Sigmoid colon (tissue), 7 donors: ENCODE results near the gene NHERF1. TPM values are rescaled to one million over a fixed set of nuclear protein-coding genes. Genes with fewer than 3 reads are reported as not detected.

Experiments used
- DNase-seq: peaks from one replicate; pipeline ENCODE4 v3.0.0-alpha.2; 2019
- H3K27ac ChIP-seq, 4 donors: fragments of 200-600 bp; sonication (generic); one replicate each; pipeline ENCODE4 v1.5.1; 2016 to 2019; ENCODE audit warnings: mild to moderate bottlenecking in 1 of 4
- H3K27me3 ChIP-seq, 3 donors: fragments of 200-600 bp; sonication (generic); one replicate each; pipeline ENCODE4 v1.5.1; 2019; ENCODE audit warnings: mild to moderate bottlenecking in 1 of 3
- H3K36me3 ChIP-seq, 4 donors: fragments of 200-600 bp; sonication (generic); one replicate each; pipeline ENCODE4 v1.5.1; 2016 to 2019
- H3K4me1 ChIP-seq, 4 donors: fragments of 200-600 bp; sonication (generic); one replicate each; pipeline ENCODE4 v1.5.1; 2017 to 2019
- H3K4me3 ChIP-seq, 4 donors: fragments of 200-600 bp; sonication (generic); one replicate each; pipeline ENCODE4 v1.5.1; 2017 to 2019; ENCODE audit warnings: mild to moderate bottlenecking in 2 of 4, moderate library complexity in 1 of 4
- H3K9me3 ChIP-seq, 4 donors: fragments of 200-600 bp in 3 of 4; sonication (generic) in 3 of 4; one replicate each; pipeline versions ENCODE4 v1.5.1 to v1.6.1; 2013 to 2019
- EP300 ChIP-seq, 4 donors: sonication (generic); formaldehyde crosslinking; IDR thresholded peaks; one replicate each; pipeline ENCODE4 v1.6.1; 2017; ENCODE audit warnings: antibody characterized with exemption in 4 of 4
- POLR2A ChIP-seq, 2 donors: fragments of 450-650 bp; IDR thresholded peaks; one replicate each; pipeline ENCODE4 v1.6.1; 2016; ENCODE audit warnings: antibody characterized with exemption in 2 of 2, mild to moderate bottlenecking in 2 of 2, moderate library complexity in 2 of 2
- POLR2AphosphoS5 ChIP-seq, 4 donors: sonication (generic); formaldehyde crosslinking; IDR thresholded peaks; one replicate each; pipeline ENCODE4 v1.6.1; 2017; ENCODE audit warnings: antibody characterized with exemption in 4 of 4
- WGBS, 2 donors: extraction: QIAGEN DNeasy Blood & Tissue Kit; methylation state at CpG; one replicate each; pipeline ENCODE4 v1.1.7; 2013; 5-methylcytosine and 5-hydroxymethylcytosine counted together
- intact Hi-C: fragments of 100-400 bp; cut with DNase I; formaldehyde crosslinking; loops from one replicate; pipeline ENCODE4 v1.15.1; 2023
- polyA plus RNA-seq, 3 donors: library from polyadenylated mRNA; stranded (reverse); fragments of 200-250 nt; gene quantifications; one replicate each; pipeline ENCODE4 v1.2.3, GENCODE V29; 2013
- total RNA-seq, 4 donors: library from RNA; depleted of rRNA; stranded (reverse); fragments of >200 nt; gene quantifications; one replicate each; pipeline ENCODE4 v1.1.0, GENCODE V29; 2016
- TF ChIP-seq, protein P1 (sequence below), 4 experiments: fragments of 450-650 bp in 3 of 4; fragments of 200-600 bp in 1 of 4; IDR thresholded peaks; one replicate each; pipeline ENCODE4 v1.5.1; 2016 to 2019; ENCODE audit warnings: antibody characterized with exemption in 4 of 4, mild to moderate bottlenecking in 3 of 4, moderate library complexity in 2 of 4
- donor health status: healthy with polysubstance abuse.
- donor health status: Bipolar disorder and iron deficiency.
- donor health status: healthy.

The NHERF1 gene
- total and polyA plus RNA-seq, 7 donors, result 6.6 to 420 (median 12.5) TPM

- Histone ChIP-seq H3K36me3 (no peaks in the 10 kb centered on the region), H3K9me3 (no peaks in the 10 kb centered on the region), H3K4me1 (peaks cover 0 to 20% (median 14%) of the 10 kb centered on the region in 4 donors), H3K27me3 (peaks cover 11 to 51% (median 39%) of the 10 kb centered on the region in 3 donors), H3K27ac (no peak overlapping the region), H3K4me3 (no peak overlapping the region)
- intact Hi-C loops, result no loop called here
- WGBS, 2 donors, result 10 to 23% methylated on average over 4 of the region's 4 CpGs
- DNase-seq, result no peak
- TF ChIP-seq EP300 (IDR thresholded peaks at IDR 0.05) (no peak), POLR2A (IDR thresholded peaks at IDR 0.05) (no peak), POLR2AphosphoS5 (IDR thresholded peaks at IDR 0.05) (no peak)
- TF ChIP-seq, protein P1, sequence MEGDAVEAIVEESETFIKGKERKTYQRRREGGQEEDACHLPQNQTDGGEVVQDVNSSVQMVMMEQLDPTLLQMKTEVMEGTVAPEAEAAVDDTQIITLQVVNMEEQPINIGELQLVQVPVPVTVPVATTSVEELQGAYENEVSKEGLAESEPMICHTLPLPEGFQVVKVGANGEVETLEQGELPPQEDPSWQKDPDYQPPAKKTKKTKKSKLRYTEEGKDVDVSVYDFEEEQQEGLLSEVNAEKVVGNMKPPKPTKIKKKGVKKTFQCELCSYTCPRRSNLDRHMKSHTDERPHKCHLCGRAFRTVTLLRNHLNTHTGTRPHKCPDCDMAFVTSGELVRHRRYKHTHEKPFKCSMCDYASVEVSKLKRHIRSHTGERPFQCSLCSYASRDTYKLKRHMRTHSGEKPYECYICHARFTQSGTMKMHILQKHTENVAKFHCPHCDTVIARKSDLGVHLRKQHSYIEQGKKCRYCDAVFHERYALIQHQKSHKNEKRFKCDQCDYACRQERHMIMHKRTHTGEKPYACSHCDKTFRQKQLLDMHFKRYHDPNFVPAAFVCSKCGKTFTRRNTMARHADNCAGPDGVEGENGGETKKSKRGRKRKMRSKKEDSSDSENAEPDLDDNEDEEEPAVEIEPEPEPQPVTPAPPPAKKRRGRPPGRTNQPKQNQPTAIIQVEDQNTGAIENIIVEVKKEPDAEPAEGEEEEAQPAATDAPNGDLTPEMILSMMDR (IDR thresholded peaks at IDR 0.05), result no peak
Measured at GRCh38 chr17:74742153-74742515, 6.3 kb upstream of the NHERF1 start.

GRCh38 chr17:74742978-74743545 lies 5.4 kb upstream of the NHERF1 start:
- Histone ChIP-seq H3K36me3 (no peaks in the 10 kb centered on the region), H3K27ac (no peak overlapping the region), H3K4me1 (peaks cover 0 to 17% (median 11%) of the 10 kb centered on the region in 4 donors), H3K27me3 (peaks cover 3 to 42% (median 30%) of the 10 kb centered on the region in 3 donors), H3K9me3 (no peaks in the 10 kb centered on the region), H3K4me3 (no peak overlapping the region)
- 89 to 93% methylated on average over 9 of the region's 9 CpGs for WGBS, 2 donors
- TF ChIP-seq, protein P1 (IDR thresholded peaks at IDR 0.05), result no peak
- TF ChIP-seq POLR2AphosphoS5 (IDR thresholded peaks at IDR 0.05), result no peak
- DNase-seq, result peak; percentile 38
- intact Hi-C loops, result no loop called here

GRCh38 chr17:74743755-74744154 lies 4.7 kb upstream of the NHERF1 start:
- H3K4me1 ChIP-seq, result peaks cover 0 to 14% (median 12%) of the 10 kb centered on the region in 4 donors
- no peak overlapping the region for H3K27ac ChIP-seq
- no peaks in the 10 kb centered on the region for H3K9me3 ChIP-seq
- no peaks in the 10 kb centered on the region for H3K36me3 ChIP-seq
- WGBS, 2 donors, result 57 to 88% methylated on average over 2 of the region's 2 CpGs
- TF ChIP-seq POLR2A (IDR thresholded peaks at IDR 0.05), result no peak
- TF ChIP-seq, protein P1 (IDR thresholded peaks at IDR 0.05), result no peak
- TF ChIP-seq EP300 (IDR thresholded peaks at IDR 0.05), result no peak
- TF ChIP-seq POLR2AphosphoS5 (IDR thresholded peaks at IDR 0.05), result no peak
- peaks cover 0 to 36% (median 23%) of the 10 kb centered on the region in 3 donors for H3K27me3 ChIP-seq
- DNase-seq, result no peak
- H3K4me3 ChIP-seq, result no peak overlapping the region
- intact Hi-C loops, result loop anchor here (1.0 to 2.0 kb wide), 2 partner anchors 27 to 122 kb away; no protein-coding TSS in a partner anchor

DNA sequence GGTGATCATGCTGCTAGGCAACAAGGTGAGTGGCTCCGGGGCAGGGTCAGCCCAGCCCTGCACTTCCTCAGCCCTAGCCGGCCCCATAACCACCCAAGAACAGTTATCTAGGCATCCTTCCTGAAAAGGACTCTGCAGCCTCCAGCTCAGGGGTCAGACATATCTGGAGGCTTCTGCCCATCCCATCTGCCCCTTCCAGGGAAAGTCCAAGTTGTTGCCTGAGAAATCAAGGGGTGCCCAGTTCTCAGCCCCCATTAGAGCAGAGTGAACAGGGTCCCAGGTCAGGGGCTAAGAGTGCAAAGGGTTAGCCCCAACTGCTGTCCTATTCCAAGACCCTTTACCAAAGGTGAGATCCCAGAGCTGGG lies 4.1 kb upstream of the NHERF1 start:
- Histone ChIP-seq H3K27me3 (peaks cover 0 to 36% (median 18%) of the 10 kb centered on the region in 3 donors), H3K9me3 (no peaks in the 10 kb centered on the region), H3K4me1 (peaks cover 0 to 20% (median 15%) of the 10 kb centered on the region in 4 donors), H3K36me3 (no peaks in the 10 kb centered on the region), H3K4me3 (no peak overlapping the region), H3K27ac (no peak overlapping the region)
- DNase-seq, result peak; percentile 15
- TF ChIP-seq, protein P1 (IDR thresholded peaks at IDR 0.05), result no peak
- TF ChIP-seq EP300 (IDR thresholded peaks at IDR 0.05), result no peak
- intact Hi-C loops, result loop anchor here (1.0 to 2.0 kb wide), 2 partner anchors 26 to 121 kb away; no protein-coding TSS in a partner anchor
- 52 to 61% methylated on average over 2 of the region's 2 CpGs for WGBS, 2 donors
